ENCODE data around the gene CEP164.
"Not testable (repeated sequence)": the region's sequence is repeated elsewhere in the genome, so short reads cannot be mapped to it uniquely, and the experiment has no call there.

CEP164 gene

GRCh38 chr11:117443266-117444186 lies 115.9 kb downstream of the CEP164 start:
- no peak for DNase-seq

GRCh38 chr11:117444256-117444655 lies 116.6 kb downstream of the CEP164 start:
- DNase-seq = no peak

- DNase-seq = no peak
These were observed 117.3 kb downstream of the CEP164 start for GRCh38 chr11:117444711-117445658.

GRCh38 chr11:117449111-117449693 lies 121.5 kb downstream of the CEP164 start:
- no peak for DNase-seq

GRCh38 chr11:117453886-117454563 lies 126.4 kb downstream of the CEP164 start:
- DNase-seq = no peak

- DNase-seq = no peak
These were observed 126.9 kb downstream of the CEP164 start for GRCh38 chr11:117454564-117454917.

- no peak for DNase-seq
These were observed 128.5 kb downstream of the CEP164 start for GRCh38 chr11:117456027-117456720.

- DNase-seq = not testable (repeated sequence)
These were observed 129.0 kb downstream of the CEP164 start for GRCh38 chr11:117456721-117457029.

- DNase-seq = no peak
These were observed 129.6 kb downstream of the CEP164 start for GRCh38 chr11:117457031-117457785.

- no peak for DNase-seq
These were observed 130.2 kb downstream of the CEP164 start for GRCh38 chr11:117457835-117458234.

GRCh38 chr11:117458275-117459122 lies 130.8 kb downstream of the CEP164 start:
- no peak for DNase-seq

GRCh38 chr11:117459123-117459978 lies 131.7 kb downstream of the CEP164 start:
- DNase-seq = no peak

- no peak for DNase-seq
These were observed 132.3 kb downstream of the CEP164 start for GRCh38 chr11:117459979-117460300.

GRCh38 chr11:117461396-117462182 lies 133.9 kb downstream of the CEP164 start:
- DNase-seq = no peak

- DNase-seq = no peak
These were observed 134.7 kb downstream of the CEP164 start for GRCh38 chr11:117462183-117462863.

GRCh38 chr11:117462864-117463247 lies 135.2 kb downstream of the CEP164 start:
- no peak for DNase-seq
